Dermis microvascular lymphatic vessel endothelial cell (primary cell): ENCODE measurements around the gene PAX8. TPM values are rescaled to one million over a fixed set of nuclear protein-coding genes. Genes with fewer than 3 reads are reported as not detected.
"Not testable (repeated sequence)": the region's sequence is repeated elsewhere in the genome, so short reads cannot be mapped to it uniquely, and the experiment has no call there.

ENCODE experiments used
- DNase-seq, 2 donors: peaks; one replicate each; pipeline versions ENCODE4 v3.0.0 to v3.0.0-alpha.2; 2010; ENCODE audit warnings: low read depth in 2 of 2
- total RNA-seq: library from RNA; depleted of rRNA; stranded (reverse); fragments of >200 nt; gene quantifications from 2 replicates; pipeline ENCODE4 v1.2.1, GENCODE V29; 2014

Gene PAX8
- total RNA-seq, 1 donor from 2014 or later: under 0.01 TPM

GRCh38 chr2:113238871-113239839, 39.6 kb downstream of the PAX8 start:
- DNase-seq: no peak

- no peak for DNase-seq
Measured at GRCh38 chr2:113237604-113238160, 41.0 kb downstream of the PAX8 start.

- no peak for DNase-seq
Measured at GRCh38 chr2:113236367-113237159, 42.2 kb downstream of the PAX8 start.

GRCh38 chr2:113235347-113236226, 43.1 kb downstream of the PAX8 start:
- DNase-seq: not testable (repeated sequence)

GRCh38 chr2:113234721-113235346, 43.9 kb downstream of the PAX8 start:
- no peak for DNase-seq

- DNase-seq: no peak
Measured at GRCh38 chr2:113233593-113234550, 44.8 kb downstream of the PAX8 start.

- no peak for DNase-seq
Measured at GRCh38 chr2:113232740-113233139, 46.0 kb downstream of the PAX8 start.

- no peak for DNase-seq
Measured at GRCh38 chr2:113232123-113232522, 46.6 kb downstream of the PAX8 start.

GRCh38 chr2:113231064-113231463, 47.7 kb downstream of the PAX8 start:
- DNase-seq: no peak

GRCh38 chr2:113230531-113230930, 48.2 kb downstream of the PAX8 start:
- DNase-seq: no peak

GRCh38 chr2:113229795-113230194, 48.9 kb downstream of the PAX8 start:
- no peak for DNase-seq

- no peak for DNase-seq
Measured at GRCh38 chr2:113228991-113229716, 49.6 kb downstream of the PAX8 start.

- no peak for DNase-seq
Measured at GRCh38 chr2:113228351-113228750, 50.4 kb downstream of the PAX8 start.

- DNase-seq: no peak
Measured at GRCh38 chr2:113227698-113228097, 51.0 kb downstream of the PAX8 start.

- no peak for DNase-seq
Measured at GRCh38 chr2:113227290-113227689, 51.4 kb downstream of the PAX8 start.

GRCh38 chr2:113226462-113226861, 52.3 kb downstream of the PAX8 start:
- DNase-seq: no peak

- peak in 1 of 2 donors; percentile 30 for DNase-seq
Measured at GRCh38 chr2:113225263-113226259, 53.2 kb downstream of the PAX8 start.
